ENCODE measurements around the gene MYOF. TPM values are rescaled to one million over a fixed set of nuclear protein-coding genes. Genes with fewer than 3 reads are reported as not detected.

Gene MYOF
- total RNA-seq, 4 donors from 2014 or later = 41.2 to 114 (median 86.9) TPM

DNA sequence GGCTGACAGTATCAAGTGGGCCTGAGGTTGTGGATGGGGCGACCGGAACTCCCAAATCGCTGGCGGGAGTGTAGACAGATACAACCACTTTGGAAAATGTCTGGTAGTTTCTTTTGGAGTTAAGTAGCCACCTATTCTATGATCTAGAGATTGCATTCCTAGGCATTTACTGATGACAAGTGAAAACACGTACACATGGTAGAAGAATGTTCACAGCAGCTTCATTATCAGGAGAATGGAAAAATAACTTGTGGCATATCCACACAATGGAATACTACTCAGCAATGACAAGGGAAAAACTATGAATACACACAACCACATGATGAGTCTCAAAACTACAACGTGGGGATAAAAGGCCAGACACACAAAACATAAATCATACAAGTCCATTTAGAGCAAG, 146.0 kb downstream of the MYOF start:
- H3K27ac ChIP-seq = no peak overlapping the region
- no peaks in the 10 kb centered on the region for H3K4me1 ChIP-seq
- no peaks in the 10 kb centered on the region for H3K27me3 ChIP-seq
- TF ChIP-seq CTCF (IDR thresholded peaks at IDR 0.05) (no peak), POLR2A (IDR thresholded peaks at IDR 0.05) (no peak)
- DNase-seq = no peak
- intact Hi-C loops (cut with DNase I; ENCODE audit: low total_unique reads) = no loop called here
- no peaks in the 10 kb centered on the region for H3K36me3 ChIP-seq
- H3K4me3 ChIP-seq = no peak overlapping the region
- no peaks in the 10 kb centered on the region for H3K9me3 ChIP-seq

- Histone ChIP-seq H3K36me3 (no peaks in the 10 kb centered on the region), H3K9me3 (no peaks in the 10 kb centered on the region), H3K4me1 (no peaks in the 10 kb centered on the region), H3K27me3 (no peaks in the 10 kb centered on the region), H3K27ac (no peak overlapping the region), H3K4me3 (no peak overlapping the region)
- intact Hi-C loops (cut with DNase I; ENCODE audit: low total_unique reads) = no loop called here
- TF ChIP-seq POLR2A (IDR thresholded peaks at IDR 0.05) (no peak), CTCF (IDR thresholded peaks at IDR 0.05) (no peak)
- no peak for DNase-seq
These were observed 147.2 kb downstream of the MYOF start for GRCh38 chr10:93334901-93335327.

DNA sequence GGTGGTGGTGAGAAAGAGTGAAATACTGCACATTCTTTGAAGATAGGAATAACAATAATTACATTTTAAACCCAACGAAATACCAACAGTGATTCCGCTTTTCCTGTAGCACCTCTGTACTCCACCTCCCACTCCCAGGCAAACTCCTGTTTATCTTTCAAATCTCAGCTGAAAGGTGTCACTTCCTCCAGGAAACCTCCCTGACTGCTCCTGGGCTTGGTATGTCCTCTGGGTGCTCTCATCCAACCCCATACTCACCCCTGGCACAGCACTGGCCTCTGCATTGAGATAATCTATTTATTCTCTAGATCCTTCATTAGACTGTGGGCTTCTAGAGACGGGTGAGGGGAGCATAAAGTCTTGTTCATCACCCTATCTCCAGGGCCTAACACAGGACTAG, 148.0 kb downstream of the MYOF start:
- no peaks in the 10 kb centered on the region for H3K36me3 ChIP-seq
- no peak for TF ChIP-seq POLR2A (IDR thresholded peaks at IDR 0.05)
- no peak for TF ChIP-seq CTCF (IDR thresholded peaks at IDR 0.05)
- H3K9me3 ChIP-seq = no peaks in the 10 kb centered on the region
- no peaks in the 10 kb centered on the region for H3K4me1 ChIP-seq
- no peak overlapping the region for H3K4me3 ChIP-seq
- no peak for DNase-seq
- intact Hi-C loops (cut with DNase I; ENCODE audit: low total_unique reads) = no loop called here
- H3K27ac ChIP-seq = no peak overlapping the region
- no peaks in the 10 kb centered on the region for H3K27me3 ChIP-seq

DNA sequence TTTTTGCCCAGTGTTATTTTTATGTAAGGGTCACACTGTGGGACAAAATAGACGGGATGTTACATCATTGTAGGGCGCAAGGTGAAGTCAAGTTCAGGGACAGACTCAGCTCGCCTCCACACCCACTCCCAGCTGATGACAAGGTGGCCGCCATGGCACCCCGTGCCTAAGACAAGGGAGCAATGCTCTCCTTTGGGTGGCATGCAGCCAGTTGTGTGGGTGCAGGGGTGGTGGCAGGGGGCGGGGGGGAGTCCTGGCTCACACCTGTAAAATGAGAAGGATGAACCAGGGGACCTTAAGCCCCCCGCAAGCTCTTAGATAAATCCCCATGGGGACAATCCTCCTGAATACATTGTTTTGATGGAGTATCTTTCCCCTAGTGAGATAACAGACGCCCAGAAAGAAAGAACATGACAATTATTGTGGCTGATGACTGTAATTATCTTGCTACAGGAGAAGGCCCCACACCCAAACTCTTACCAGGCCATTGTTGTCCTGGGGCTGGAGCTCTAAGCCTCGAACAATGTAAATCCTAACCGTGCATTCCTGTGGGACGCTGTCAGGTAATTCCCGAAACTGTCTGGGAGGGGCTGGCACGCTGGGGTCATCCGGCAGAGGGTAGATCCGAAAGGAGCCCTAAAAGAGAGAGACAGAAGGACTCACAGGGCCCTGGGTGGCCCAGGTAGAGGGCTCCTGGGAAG, 148.7 kb downstream of the MYOF start:
- no peaks in the 10 kb centered on the region for H3K9me3 ChIP-seq
- no peaks in the 10 kb centered on the region for H3K27me3 ChIP-seq
- DNase-seq = no peak
- H3K4me3 ChIP-seq = no peak overlapping the region
- intact Hi-C loops (cut with DNase I; ENCODE audit: low total_unique reads) = no loop called here
- H3K4me1 ChIP-seq = no peaks in the 10 kb centered on the region
- H3K36me3 ChIP-seq = no peaks in the 10 kb centered on the region
- TF ChIP-seq CTCF (IDR thresholded peaks at IDR 0.05) (no peak), POLR2A (IDR thresholded peaks at IDR 0.05) (no peak)
- H3K27ac ChIP-seq = no peak overlapping the region

DNA sequence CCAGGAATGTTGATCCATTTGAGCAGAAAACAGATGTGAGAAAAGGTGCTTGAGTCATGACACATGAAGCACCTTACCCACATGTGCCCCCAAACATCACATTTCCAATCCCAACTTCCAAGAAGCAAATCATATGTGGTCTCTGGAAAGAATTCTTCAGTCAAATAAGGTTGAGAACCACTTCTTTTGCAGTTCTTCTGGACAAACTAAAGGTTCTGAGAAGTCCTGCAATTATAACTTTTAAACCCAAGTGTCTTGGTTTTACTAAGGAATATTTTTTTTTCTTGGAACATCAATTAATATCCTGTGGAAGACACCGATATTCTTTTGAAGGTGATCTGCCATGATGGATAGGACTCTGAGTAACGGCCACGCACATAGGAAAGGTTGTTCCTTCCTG, 151.3 kb downstream of the MYOF start:
- H3K4me1 ChIP-seq = no peaks in the 10 kb centered on the region
- DNase-seq = no peak
- H3K27ac ChIP-seq = no peak overlapping the region
- H3K4me3 ChIP-seq = no peak overlapping the region
- no peak for TF ChIP-seq CTCF (IDR thresholded peaks at IDR 0.05)
- no peak for TF ChIP-seq POLR2A (IDR thresholded peaks at IDR 0.05)
- H3K36me3 ChIP-seq = no peaks in the 10 kb centered on the region
- no peaks in the 10 kb centered on the region for H3K27me3 ChIP-seq
- intact Hi-C loops (cut with DNase I; ENCODE audit: low total_unique reads) = no loop called here
- no peaks in the 10 kb centered on the region for H3K9me3 ChIP-seq
